ENCODE results near the gene CANX.

The CANX gene

GRCh38 chr5:179753971-179754370 is 55.2 kb downstream of the CANX start:
- DNase-seq (ENCODE audit: low read depth), result no peak

- no peak for DNase-seq (ENCODE audit: low read depth)
Measured at GRCh38 chr5:179755022-179755421, 56.3 kb downstream of the CANX start.

- DNase-seq (ENCODE audit: low read depth), result no peak
Measured at GRCh38 chr5:179758955-179759354, 60.2 kb downstream of the CANX start.

GRCh38 chr5:179759581-179760551 is 61.1 kb downstream of the CANX start:
- peak; percentile 17 for DNase-seq (ENCODE audit: low read depth)

GRCh38 chr5:179762079-179762780 is 63.5 kb downstream of the CANX start:
- DNase-seq (ENCODE audit: low read depth), result no peak

- DNase-seq (ENCODE audit: low read depth), result no peak
Measured at GRCh38 chr5:179762781-179763176, 64.0 kb downstream of the CANX start.

GRCh38 chr5:179763215-179763945 is 64.6 kb downstream of the CANX start:
- DNase-seq (ENCODE audit: low read depth), result peak; percentile 17

- DNase-seq (ENCODE audit: low read depth), result no peak
Measured at GRCh38 chr5:179764056-179764455, 65.3 kb downstream of the CANX start.

GRCh38 chr5:179765400-179765799 is 66.6 kb downstream of the CANX start:
- DNase-seq (ENCODE audit: low read depth), result no peak

GRCh38 chr5:179766021-179766725 is 67.4 kb downstream of the CANX start:
- no peak for DNase-seq (ENCODE audit: low read depth)

- no peak for DNase-seq (ENCODE audit: low read depth)
Measured at GRCh38 chr5:179766726-179767455, 68.1 kb downstream of the CANX start.

- DNase-seq (ENCODE audit: low read depth), result no peak
Measured at GRCh38 chr5:179767496-179768100, 68.8 kb downstream of the CANX start.

- no peak for DNase-seq (ENCODE audit: low read depth)
Measured at GRCh38 chr5:179768326-179769085, 69.7 kb downstream of the CANX start.

- no peak for DNase-seq (ENCODE audit: low read depth)
Measured at GRCh38 chr5:179769271-179769670, 70.5 kb downstream of the CANX start.

- no peak for DNase-seq (ENCODE audit: low read depth)
Measured at GRCh38 chr5:179769796-179770195, 71.0 kb downstream of the CANX start.

- DNase-seq (ENCODE audit: low read depth), result no peak
Measured at GRCh38 chr5:179771311-179771895, 72.6 kb downstream of the CANX start.

GRCh38 chr5:179772351-179772750 is 73.6 kb downstream of the CANX start:
- no peak for DNase-seq (ENCODE audit: low read depth)

GRCh38 chr5:179773686-179774040 is 74.9 kb downstream of the CANX start:
- DNase-seq (ENCODE audit: low read depth), result no peak

- no peak for DNase-seq (ENCODE audit: low read depth)
Measured at GRCh38 chr5:179774442-179774841, 75.7 kb downstream of the CANX start.
